GM23338 (cell line): ENCODE data around the gene DCAF7.

Experiments used
- EZH2 ChIP-seq: fragments of 200-600 bp; sonication (generic); IDR thresholded peaks from one replicate; pipeline ENCODE4 v1.8.0; 2017; ENCODE audit warnings: antibody characterized with exemption, mild to moderate bottlenecking, low read depth; ENCODE audit not compliant: unreplicated experiment
- EZH2phosphoT487 ChIP-seq: fragments of 200-600 bp; sonication (generic); IDR thresholded peaks from one replicate; pipeline ENCODE4 v1.8.1; 2018; ENCODE audit warnings: antibody characterized with exemption; ENCODE audit not compliant: unreplicated experiment
- JUNB ChIP-seq: IDR thresholded peaks from one replicate; pipeline ENCODE4 v1.6.1; 2016; ENCODE audit warnings: antibody characterized with exemption; ENCODE audit not compliant: unreplicated experiment
- POLR2AphosphoS5 ChIP-seq: IDR thresholded peaks from 2 replicates; pipeline ENCODE4 v1.6.1; 2016; ENCODE audit warnings: antibody characterized with exemption, low read depth
- REST ChIP-seq: IDR thresholded peaks from one replicate; pipeline ENCODE4 v1.6.1; 2018; ENCODE audit warnings: antibody characterized with exemption; ENCODE audit not compliant: unreplicated experiment
- ZNF331 ChIP-seq: fragments of 250-450 bp; sonication (Bioruptor Pico); IDR thresholded peaks from 2 replicates; pipeline ENCODE4 v1.5.0; 2020; ENCODE audit warnings: low read depth, mild to moderate bottlenecking, moderate library complexity
- TF ChIP-seq, protein P1 (sequence below), 2 experiments: fragments of 200-600 bp in 1 of 2; sonication (generic) in 1 of 2; conservative IDR thresholded peaks; 2 replicates each; pipeline versions ENCODE4 v1.5.1 to v1.6.1; 2016 to 2017; ENCODE audit warnings: antibody characterized with exemption in 2 of 2, low read depth in 2 of 2, mild to moderate bottlenecking in 2 of 2, moderate library complexity in 1 of 2

DNA sequence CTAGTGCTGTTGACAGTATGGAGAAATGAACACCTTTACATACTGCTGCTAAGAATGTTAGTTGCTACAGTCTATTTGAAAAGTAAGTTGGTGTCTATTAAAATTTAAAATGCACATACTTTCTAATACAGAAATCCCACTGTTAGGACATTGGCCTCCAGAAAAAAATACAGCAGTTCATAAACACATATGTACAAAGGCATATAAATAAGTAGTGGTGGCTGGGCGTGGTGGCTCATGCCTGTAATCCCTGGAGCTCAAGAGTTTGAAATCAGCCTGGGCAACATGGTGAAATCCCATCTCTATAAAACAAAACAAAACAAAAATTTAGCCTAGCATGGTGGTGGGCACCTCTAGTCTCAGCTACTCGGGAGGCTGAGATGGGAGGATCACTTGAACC is 13.1 kb downstream of the DCAF7 start:
- no peak for TF ChIP-seq EZH2phosphoT487
- TF ChIP-seq, protein P1, sequence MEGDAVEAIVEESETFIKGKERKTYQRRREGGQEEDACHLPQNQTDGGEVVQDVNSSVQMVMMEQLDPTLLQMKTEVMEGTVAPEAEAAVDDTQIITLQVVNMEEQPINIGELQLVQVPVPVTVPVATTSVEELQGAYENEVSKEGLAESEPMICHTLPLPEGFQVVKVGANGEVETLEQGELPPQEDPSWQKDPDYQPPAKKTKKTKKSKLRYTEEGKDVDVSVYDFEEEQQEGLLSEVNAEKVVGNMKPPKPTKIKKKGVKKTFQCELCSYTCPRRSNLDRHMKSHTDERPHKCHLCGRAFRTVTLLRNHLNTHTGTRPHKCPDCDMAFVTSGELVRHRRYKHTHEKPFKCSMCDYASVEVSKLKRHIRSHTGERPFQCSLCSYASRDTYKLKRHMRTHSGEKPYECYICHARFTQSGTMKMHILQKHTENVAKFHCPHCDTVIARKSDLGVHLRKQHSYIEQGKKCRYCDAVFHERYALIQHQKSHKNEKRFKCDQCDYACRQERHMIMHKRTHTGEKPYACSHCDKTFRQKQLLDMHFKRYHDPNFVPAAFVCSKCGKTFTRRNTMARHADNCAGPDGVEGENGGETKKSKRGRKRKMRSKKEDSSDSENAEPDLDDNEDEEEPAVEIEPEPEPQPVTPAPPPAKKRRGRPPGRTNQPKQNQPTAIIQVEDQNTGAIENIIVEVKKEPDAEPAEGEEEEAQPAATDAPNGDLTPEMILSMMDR (conservative IDR thresholded peaks at IDR 0.05; ENCODE audit: low read depth in 2 of 2) = no peak
- TF ChIP-seq POLR2AphosphoS5 = no peak
- TF ChIP-seq ZNF331 = no peak
- TF ChIP-seq REST = no peak
- no peak for TF ChIP-seq EZH2
- no peak for TF ChIP-seq JUNB
